Measurements from ENCODE around the gene BACE2. TPM values are rescaled to one million over a fixed set of nuclear protein-coding genes. Genes with fewer than 3 reads are reported as not detected.
A peak's percentile ranks its signal among the peaks of the same experiment; 100 is the strongest.
"Not testable (repeated sequence)": the region's sequence is repeated elsewhere in the genome, so short reads cannot be mapped to it uniquely, and the experiment has no call there.

Gene BACE2
- polyA plus RNA-seq, 3 donors = 25.3 to 28.6 (median 27.5) TPM

DNA sequence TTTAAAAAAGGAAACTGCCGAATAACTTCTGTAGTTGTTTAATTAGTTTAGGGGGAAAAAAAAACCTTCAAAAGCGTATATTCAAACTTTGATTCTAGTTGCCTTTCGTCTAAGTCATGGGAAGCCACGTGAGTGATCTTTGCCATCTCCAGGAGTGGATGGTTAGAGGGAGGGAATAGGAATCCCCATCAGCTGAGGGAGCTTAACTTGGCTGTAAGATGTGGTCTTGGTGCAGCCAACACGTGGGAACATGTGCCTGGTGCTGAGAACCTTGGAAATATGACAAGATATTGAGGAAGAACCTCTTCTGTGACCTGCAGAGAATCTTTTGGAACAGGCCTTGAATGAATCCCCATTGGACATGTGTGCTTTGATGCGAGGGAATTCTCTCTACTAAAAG is 1.7 kb downstream of the BACE2 start:
- no peak for DNase-seq (ENCODE audit: extremely low read depth in 1 of 11, low read depth in 9 of 11, low spot score in 4 of 11)

DNA sequence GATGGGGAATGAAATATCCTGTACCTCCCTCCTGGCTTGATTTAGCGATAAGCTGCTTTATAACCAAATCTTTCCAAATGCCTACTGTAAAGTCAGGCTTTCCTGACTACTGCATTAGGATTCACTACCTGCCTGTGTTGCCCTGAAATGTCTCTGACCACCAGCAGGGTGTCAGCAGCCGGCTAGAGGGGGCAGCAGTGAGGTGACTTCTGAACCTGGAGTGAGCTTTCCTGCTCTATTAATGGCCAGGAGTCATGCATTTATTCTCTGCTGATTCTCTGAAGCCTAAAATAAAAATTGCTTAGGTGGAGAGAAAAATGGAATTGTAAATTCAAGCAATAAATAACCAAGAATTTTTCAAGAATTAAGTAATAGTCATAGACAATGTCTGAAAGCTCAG is 2.5 kb downstream of the BACE2 start:
- DNase-seq (ENCODE audit: extremely low read depth in 1 of 11, low read depth in 9 of 11, low spot score in 4 of 11) = peak in 1 of 11 donors; percentile 23

DNA sequence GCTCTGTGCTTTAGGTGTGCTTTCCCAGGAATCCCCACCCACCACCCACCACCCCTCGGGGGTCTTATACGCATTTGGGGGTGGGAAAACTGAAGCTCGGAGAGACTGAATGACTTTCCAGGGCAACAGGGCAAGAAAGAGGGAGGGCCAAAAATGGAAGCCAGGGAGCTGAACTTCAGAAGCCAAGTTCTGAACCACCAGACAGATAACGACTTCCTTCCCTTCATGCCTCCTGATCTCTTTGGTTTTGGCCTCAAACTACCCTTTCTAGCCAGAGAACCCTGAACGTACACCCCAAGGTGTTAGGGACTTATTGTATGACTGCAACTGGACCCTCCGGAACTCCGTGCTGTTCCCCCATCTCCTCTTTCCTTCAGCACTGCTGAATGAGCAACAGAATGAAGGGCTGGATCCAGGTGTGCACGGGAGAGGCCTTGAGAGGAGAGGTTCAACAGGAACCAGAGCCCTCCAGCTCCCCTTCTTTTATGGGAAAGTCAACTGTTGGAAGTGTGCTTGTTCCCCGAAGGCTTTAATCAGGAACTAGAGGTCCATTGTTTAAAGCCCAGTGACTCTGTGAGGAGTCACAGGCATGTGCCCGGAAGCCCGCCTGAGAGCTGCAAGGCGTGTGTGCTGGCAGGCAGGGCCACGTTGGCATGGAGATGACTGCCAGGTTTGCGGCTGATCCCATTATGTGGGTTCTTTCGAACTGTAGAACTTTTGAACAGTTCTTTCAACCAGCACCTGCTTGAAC is 3.1 kb downstream of the BACE2 start:
- no peak for DNase-seq (ENCODE audit: extremely low read depth in 1 of 11, low read depth in 9 of 11, low spot score in 4 of 11)

DNA sequence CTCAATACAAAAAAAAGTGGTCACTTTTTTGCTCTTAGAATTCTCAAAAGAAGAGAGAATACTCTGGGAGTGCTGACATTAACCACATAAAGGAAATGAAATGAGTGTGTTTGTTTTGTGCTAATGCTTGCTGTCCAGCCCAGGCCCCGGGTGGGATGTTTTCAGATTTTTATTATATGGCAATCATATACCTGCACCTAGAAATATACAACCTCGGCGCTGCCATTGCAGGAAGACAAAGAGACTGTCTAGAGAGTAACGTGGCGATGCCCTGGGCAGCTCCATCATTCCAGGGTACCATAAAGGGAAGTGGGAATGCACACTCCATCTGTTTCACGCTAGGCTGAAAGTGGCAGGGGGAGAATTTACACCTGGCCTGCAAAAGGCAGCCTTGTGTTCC is 7.1 kb downstream of the BACE2 start:
- no peak for DNase-seq (ENCODE audit: extremely low read depth in 1 of 11, low read depth in 9 of 11, low spot score in 4 of 11)

DNA sequence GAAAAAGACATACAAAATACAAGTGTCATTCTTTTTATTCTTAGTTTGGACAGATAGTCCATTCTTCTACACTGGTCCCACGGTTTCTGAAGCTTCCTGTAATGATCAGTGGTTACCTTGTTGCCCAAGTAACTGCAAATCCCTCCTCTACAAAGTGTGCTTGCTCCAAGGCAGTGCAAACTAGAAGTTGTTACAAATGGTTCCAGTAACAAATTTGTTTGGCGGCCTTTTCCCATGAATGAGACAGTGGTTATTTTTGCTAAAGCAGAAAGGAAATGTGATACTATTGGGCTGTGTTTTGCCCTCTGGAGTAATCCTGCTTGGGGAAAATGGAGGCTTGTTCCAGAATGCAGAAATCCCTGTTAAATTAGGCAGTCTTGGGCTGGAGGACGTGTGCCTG is 8.9 kb downstream of the BACE2 start:
- no peak for DNase-seq (ENCODE audit: extremely low read depth in 1 of 11, low read depth in 9 of 11, low spot score in 4 of 11)

DNA sequence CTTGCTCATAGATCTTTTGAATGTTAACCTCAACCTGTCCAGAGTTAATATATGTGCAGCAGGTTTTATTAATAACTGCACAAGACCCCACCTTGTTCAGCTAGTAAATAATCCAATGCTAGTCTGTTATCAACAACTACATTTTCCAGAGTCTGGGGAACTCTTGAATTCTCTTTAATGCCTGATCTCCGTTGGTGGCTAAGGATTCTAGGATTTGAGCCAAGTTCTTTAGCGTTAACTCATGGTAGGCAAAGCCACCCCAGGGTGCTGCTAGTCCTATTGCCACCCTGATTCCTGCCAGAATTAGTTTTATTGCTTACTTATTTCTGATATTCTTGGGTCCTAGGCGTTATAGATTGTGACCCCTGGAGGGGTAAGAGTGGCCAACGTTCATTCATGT is 12.8 kb downstream of the BACE2 start:
- DNase-seq (ENCODE audit: extremely low read depth in 1 of 11, low read depth in 9 of 11, low spot score in 4 of 11) = no peak

DNA sequence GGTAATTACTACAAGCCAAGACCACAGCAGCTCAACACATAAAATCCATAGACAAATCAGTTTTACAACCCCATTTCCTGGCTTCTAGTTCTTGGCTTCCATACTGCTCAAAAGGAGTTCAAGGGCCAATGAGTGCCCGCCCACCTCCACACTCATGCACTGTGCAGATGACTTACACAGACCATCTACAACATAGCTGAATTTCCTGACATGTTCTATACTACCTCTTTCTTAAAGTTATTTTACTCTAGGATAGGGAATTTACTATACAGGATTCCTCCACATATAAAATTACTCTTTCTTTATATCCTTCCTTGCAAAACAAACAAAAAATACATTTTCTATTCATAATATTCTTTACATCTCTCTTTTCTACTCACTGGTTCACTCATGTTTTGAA is 14.6 kb downstream of the BACE2 start:
- no peak for DNase-seq (ENCODE audit: extremely low read depth in 1 of 11, low read depth in 9 of 11, low spot score in 4 of 11)

DNA sequence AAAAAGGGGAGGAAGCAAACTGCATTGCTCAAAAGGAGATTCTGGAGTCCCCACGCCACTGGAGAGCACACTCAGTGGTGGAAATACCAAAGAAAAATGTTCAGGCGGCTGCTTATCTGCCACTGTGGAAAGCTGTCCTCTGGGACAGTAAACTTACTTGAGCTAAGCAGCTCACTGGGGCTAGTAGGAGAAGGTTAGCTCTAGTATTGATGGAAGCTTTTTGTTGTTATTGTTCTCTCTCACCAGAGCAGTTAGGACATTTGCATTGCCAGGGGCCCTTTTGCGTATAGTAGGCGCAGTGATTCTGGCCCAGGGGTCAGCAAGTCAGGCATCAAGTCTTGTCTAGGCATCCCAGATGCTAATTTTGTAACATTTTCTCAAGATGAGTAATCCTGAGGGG is 15.6 kb downstream of the BACE2 start:
- DNase-seq (ENCODE audit: extremely low read depth in 1 of 11, low read depth in 9 of 11, low spot score in 4 of 11) = no peak

DNA sequence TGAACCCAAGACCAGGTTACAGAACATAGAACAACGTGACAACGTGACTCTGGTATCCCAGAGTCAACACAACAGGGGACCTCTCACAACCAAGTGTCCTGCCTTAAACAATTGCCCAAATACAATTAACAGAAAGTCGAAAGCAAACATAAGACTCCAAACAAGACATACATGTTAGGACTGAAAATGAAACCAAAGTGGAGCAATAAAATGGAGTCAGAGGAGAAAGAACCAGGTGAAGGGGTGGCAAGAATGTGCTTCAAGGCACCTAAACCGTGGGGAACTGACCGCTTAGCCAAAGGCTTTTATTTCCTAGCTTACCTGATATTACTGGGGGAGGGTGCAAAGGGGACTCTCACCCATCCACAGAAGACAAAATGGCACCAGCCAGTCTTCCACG is 17.8 kb downstream of the BACE2 start:
- DNase-seq (ENCODE audit: extremely low read depth in 1 of 11, low read depth in 9 of 11, low spot score in 4 of 11) = no peak

DNA sequence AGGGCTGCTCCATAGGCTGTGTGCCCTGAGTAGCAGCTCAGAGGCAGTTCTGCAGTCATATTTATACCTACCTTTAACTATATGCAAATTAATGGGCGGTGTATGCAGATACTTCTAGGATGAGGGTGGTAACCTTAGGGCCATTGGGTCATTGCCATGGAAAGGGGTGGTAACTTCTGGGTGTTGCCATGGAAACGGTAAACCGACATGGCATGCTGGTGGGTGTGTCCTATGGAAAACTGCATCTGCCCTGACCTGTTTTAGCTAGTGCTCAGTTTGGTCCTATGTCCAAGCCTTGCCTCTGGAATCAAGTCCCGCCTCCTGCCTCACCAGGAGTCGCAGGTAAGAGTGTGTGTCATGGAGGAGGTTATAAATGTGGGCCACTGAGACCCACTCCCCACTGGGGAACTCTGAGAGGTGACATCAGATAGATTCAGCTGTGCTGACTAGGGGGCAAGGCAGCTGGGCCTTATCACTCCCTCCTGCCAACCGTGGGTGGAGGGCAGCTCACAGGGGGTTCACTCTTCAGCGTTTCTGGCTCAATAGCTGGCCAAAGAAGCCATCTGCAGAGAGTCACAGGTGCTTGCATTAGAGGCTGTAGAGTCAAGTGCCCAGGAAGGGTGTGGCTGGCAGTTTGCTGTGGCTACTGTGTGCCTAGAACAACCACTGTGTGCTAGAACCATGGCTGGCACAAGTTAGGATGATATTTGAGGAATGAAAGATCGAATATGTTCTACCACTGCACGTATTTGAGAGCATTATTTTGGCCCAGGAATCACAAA is 19.0 kb downstream of the BACE2 start:
- DNase-seq (ENCODE audit: extremely low read depth in 1 of 11, low read depth in 9 of 11, low spot score in 4 of 11) = no peak

DNA sequence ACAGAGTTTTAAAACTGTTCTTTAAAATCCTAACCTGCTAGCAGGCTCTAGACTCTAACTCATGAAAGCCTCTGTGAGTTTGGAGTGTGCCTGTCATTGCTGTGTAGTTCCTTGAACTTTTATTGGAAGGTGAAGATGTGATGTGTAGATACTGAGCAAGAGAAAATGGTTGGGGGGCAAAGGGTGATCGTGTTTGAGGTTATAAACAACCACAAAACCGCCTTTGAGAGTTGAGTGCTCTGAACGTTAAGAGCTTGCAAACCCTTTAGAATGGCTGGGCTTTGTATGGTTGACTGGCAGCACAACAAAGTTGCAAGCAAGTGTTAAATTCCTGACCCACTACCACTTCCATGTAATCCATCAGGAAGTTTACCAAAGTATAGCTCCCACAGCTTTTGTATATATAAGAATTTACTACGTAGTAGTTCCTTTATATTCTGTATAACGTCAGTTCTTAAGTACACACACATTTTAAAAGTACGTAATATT is 19.6 kb downstream of the BACE2 start:
- no peak for DNase-seq (ENCODE audit: extremely low read depth in 1 of 11, low read depth in 9 of 11, low spot score in 4 of 11)

DNA sequence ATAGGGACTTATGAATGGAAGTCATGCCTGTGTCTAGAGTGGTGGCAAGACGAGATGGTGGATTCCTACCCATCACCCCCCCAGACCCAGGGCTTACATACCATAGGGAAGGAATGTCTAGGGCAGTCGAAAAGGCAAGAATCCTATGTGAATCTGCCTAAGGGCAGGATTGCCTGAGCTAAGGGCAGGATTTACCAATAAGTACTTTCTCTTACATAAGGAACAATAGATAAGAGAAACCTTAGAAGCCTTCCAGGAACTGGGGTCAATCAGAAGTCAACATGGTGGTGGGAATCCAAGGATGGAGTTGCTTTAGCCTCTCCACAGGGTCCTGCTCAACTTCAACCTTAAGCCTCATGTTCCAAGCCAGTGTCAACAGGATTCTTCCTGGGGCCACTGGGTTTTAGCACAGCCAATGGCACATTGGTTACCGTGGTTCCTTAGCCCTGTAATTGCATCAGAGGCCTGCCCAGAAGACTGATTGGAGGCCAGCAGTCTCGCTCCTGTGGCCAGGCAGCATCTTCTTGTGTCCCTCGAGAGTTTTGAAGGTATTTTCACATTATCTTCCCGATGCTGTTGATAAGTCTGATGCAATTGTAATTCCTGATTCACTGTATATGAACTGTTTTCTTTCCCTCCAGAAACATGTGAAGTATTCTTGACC is 20.7 kb downstream of the BACE2 start:
- no peak for DNase-seq (ENCODE audit: extremely low read depth in 1 of 11, low read depth in 9 of 11, low spot score in 4 of 11)

DNA sequence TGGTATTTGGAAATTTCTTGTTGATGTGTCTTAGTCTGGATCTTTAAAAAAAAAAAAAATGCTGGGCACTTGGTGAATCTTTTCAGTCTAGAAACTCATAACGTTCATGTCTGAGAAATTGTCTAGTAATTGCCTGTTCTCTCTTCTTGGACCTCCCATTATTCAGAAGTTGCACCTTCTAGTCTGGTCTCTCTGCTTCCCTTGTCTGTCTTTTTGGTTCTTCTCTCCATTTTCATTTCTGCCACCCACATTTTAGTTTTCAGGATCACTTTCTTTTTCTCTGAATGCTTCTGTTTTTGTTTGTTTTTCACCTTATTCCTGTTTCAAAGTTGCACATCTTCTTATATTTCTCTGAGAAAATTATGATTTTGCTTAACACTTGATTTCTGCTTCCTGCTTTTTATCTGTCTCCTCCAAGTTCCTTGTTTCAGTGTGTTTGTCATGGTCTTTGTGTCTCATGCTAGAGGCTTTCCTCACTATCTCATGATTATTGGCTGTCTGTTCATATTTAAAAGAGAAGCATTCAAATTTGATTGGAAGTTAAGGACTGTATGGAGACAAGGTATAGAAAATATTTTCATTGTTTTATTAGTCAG is 21.3 kb downstream of the BACE2 start:
- DNase-seq (ENCODE audit: extremely low read depth in 1 of 11, low read depth in 9 of 11, low spot score in 4 of 11) = no peak

DNA sequence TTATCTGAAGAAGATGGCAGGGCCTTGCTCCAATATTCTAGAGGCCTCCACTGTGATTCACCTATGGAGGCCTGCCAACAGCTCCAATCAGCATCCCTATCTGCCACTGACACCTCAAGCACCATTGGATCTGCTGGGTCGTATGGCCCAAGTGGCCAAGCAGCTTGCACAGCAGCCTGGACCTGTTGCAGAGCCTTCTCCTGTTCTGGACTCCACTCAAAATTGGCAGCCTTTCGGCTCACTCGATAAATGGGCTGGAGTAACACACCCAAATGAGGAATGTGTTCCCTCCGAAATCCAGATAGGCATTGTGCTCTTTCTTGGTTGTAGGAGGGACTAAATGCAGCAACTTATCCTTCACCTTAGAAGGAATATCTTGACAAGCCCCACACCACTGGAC is 24.6 kb downstream of the BACE2 start:
- DNase-seq (ENCODE audit: extremely low read depth in 1 of 11, low read depth in 9 of 11, low spot score in 4 of 11) = not testable (repeated sequence)

DNA sequence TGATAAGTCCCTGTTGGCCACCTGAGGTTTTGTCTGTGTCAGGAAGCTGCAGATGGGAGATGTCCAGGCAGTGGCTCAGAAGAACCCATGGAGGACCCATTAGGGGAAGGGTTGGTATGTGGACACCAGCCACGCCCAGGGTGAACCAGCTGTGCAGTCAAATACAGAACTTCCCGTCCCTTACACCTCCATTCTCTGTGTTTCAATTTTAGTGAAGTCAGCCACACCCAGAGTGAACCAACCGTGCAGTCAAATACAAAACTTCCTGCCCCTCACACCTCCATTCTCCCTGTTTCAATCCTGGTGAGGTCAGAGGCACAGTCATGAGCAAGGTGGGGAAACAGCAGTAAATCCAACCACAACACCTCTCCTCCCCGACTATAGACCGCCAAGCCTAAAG is 27.4 kb downstream of the BACE2 start:
- DNase-seq (ENCODE audit: extremely low read depth in 1 of 11, low read depth in 9 of 11, low spot score in 4 of 11) = no peak

DNA sequence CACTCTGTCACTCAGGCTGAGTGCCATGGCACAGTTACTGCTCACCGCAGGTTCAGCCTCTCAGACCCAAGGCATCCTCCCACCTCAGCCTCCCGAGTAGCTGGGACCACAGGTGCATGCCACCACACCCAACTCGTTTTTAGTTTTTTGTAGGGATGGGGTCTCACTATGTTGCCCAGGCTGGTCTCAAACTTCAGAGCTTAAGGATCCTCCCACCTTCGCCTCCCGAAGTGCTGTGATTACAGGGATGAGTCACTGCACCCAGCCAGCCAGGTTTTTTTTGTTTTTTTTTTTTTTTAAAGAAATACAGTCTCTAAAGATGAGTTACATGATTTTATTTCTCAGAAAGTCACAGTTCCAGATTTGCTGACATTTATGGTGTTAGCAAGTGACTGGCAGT is 29.0 kb downstream of the BACE2 start:
- DNase-seq (ENCODE audit: extremely low read depth in 1 of 11, low read depth in 9 of 11, low spot score in 4 of 11) = no peak

DNA sequence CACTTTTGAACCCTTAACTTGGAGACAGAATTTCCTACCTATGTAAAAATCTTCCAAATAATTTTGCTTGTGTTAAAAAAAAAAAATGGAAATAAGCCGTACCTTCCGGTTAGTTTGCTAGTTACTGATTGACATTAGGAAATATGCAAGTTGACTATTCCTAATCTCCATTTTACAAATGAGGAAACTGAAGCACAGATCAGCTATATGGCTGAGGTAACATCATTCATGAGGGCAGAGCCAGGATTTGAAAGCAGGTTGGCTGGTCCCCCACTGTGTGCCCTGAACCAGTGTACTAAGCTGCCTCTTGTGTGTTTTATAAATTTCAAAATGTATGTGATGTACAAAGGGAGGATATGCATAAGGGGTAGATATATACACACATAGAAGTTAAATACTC is 29.6 kb downstream of the BACE2 start:
- no peak for DNase-seq (ENCODE audit: extremely low read depth in 1 of 11, low read depth in 9 of 11, low spot score in 4 of 11)

DNA sequence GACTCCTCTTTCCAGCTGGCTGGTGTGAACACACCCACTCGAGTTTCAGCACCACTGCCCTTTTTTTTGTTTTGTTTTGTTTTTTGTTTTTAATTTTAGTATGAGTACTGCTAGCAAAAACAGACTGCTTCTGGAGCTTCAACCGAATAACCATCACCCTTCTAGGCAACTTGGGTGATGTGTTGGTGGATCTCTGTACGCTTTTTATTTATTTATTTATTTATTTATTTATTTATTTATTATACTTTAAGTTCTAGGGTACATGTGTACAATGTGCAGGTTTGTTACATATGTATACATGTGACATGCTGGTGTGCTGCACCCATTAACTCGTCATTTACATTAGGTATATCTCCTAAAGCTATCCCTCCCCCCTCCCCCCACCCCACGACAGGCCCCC is 30.7 kb downstream of the BACE2 start:
- not testable (repeated sequence) for DNase-seq (ENCODE audit: extremely low read depth in 1 of 11, low read depth in 9 of 11, low spot score in 4 of 11)

DNA sequence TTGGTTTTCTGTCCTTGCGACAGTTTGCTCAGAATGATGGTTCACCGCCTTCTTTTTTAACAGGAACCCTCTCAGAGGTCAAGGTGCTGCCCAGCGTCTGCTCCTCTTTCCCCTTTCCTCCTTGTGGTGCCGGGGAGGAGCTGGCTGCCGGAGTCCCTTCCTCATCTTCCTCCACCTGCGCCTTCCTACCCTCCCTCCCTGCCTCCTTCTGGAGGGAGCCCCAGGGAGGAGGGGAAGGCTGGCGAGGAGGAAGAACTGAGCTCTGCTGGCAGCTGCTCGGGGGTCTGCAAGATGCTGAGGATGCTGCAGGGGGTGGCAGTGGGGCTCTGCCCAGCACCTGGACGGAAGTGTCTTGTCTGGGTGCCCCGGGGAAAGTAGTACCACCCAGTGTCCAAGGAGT is 31.2 kb downstream of the BACE2 start:
- DNase-seq (ENCODE audit: extremely low read depth in 1 of 11, low read depth in 9 of 11, low spot score in 4 of 11) = no peak

DNA sequence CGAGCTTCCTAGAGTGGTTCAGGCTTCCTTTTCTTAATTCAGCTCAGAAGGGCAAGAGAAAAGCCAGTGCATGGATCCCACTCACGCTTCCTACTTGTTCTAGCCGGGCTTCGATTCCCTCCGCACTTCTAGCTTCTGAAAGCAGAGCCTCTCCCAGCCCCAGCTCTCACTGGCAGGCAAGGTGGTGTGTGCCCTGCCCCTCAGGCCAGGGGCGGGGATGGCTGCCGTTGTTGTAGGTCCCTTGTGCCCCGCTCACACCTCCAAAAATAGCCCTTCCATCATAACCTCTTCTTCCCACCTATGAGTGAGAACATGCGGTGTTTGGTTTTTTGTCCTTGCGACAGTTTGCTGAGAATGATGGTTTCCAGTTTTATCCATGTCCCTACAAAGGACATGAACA is 31.6 kb downstream of the BACE2 start:
- DNase-seq (ENCODE audit: extremely low read depth in 1 of 11, low read depth in 9 of 11, low spot score in 4 of 11) = no peak

All from renal cortex interstitium (tissue), 11 donors.